Activated T-cell treated with anti-CD3 and anti-CD28 coated beads, Interleukin-2, amount 50 U/mL, for 72 hours (primary cell): Measurements from ENCODE around the gene JAGN1. TPM values are rescaled to one million over a fixed set of nuclear protein-coding genes. Genes with fewer than 3 reads are reported as not detected.
"Not testable (repeated sequence)": the region's sequence is repeated elsewhere in the genome, so short reads cannot be mapped to it uniquely, and the experiment has no call there.

ENCODE experiments used
- ATAC-seq, 2 donors: fragments of 150-1000 bp; cut with Tn5 transposase; replicated peaks in 1 of 2; 2 replicates each; pipeline ENCODE4 v1.10.0; 2021; ENCODE audit warnings: moderate library complexity in 2 of 2, mild to moderate bottlenecking in 1 of 2
- DNase-seq, 2 donors: peaks; one replicate each; pipeline ENCODE4 v3.0.0; 2021 to 2022; ENCODE audit warnings: mixed read lengths in 1 of 2
- H3K27ac Mint-ChIP-seq: one replicate; pipeline ENCODE4 v1.8.0; 2022; ENCODE audit warnings: mild to moderate bottlenecking, moderate library complexity, mixed read lengths
- H3K27me3 Mint-ChIP-seq: one replicate; pipeline ENCODE4 v1.8.0; 2022; ENCODE audit warnings: low read depth, mixed read lengths
- H3K36me3 Mint-ChIP-seq, 2 donors: one replicate each; pipeline ENCODE4 v1.8.0; 2022; ENCODE audit warnings: mixed read lengths in 2 of 2, mild to moderate bottlenecking in 1 of 2; ENCODE audit not compliant: insufficient read depth in 2 of 2
- H3K4me1 Mint-ChIP-seq: one replicate; pipeline ENCODE4 v1.8.0; 2022; ENCODE audit warnings: low read depth, mixed read lengths
- H3K4me3 Mint-ChIP-seq, 2 donors: one replicate each; pipeline ENCODE4 v1.8.0; 2022; ENCODE audit warnings: mild to moderate bottlenecking in 2 of 2, mixed read lengths in 2 of 2, moderate library complexity in 2 of 2
- H3K9me3 Mint-ChIP-seq, 2 donors: one replicate each; pipeline ENCODE4 v1.8.0; 2022; ENCODE audit warnings: mixed read lengths in 2 of 2
- total RNA-seq, 2 donors: library from RNA; stranded (reverse); gene quantifications; one replicate each; pipeline ENCODE4 v1.2.3, GENCODE V29; 2022

Gene JAGN1
- total RNA-seq, result 10 to 100 TPM; 34.6 to 39.4 TPM

- Mint-ChIP-seq H3K4me3 (peak within 1 kb of the TSS; percentile 98), H3K27me3 (no peaks in the 10 kb centered on the region), H3K27ac (peak within 1 kb of the TSS; percentile 97), H3K4me1 (peaks cover 46% of the 10 kb centered on the region), H3K36me3 (peaks cover 15 to 23% of the 10 kb centered on the region in 2 donors), H3K9me3 (no peaks in the 10 kb centered on the region)
- ATAC-seq, result peak; percentile 87 to 90
- DNase-seq, result peak; percentile 90 to 92
Observed at GRCh38 chr3:9890249-9891071, at the start of gene JAGN1. JAGN1 (plus strand) TSS chr3:9890610; CDS start chr3:9890723, 113 bp downstream.

- Mint-ChIP-seq H3K4me1 (peaks cover 38% of the 10 kb centered on the region), H3K9me3 (no peaks in the 10 kb centered on the region), H3K36me3 (peaks cover 0 to 21% of the 10 kb centered on the region in 2 donors), H3K27me3 (no peaks in the 10 kb centered on the region), H3K27ac (no peak overlapping the region), H3K4me3 (no peak overlapping the region)
- DNase-seq, result no peak
- no peak for ATAC-seq
Observed at GRCh38 chr3:9841015-9841414, 49.4 kb upstream of the JAGN1 start.

GRCh38 chr3:9843715-9844438 lies 46.5 kb upstream of the JAGN1 start, which contains the start of gene RPUSD3:
RPUSD3 (minus strand) TSS chr3:9844008; CDS start chr3:9843990, 18 bp downstream.
- DNase-seq (peak; percentile 97 to 98), ATAC-seq (peak; percentile 99)
- Mint-ChIP-seq H3K27me3 (no peaks in the 10 kb centered on the region), H3K36me3 (peaks cover 0 to 17% of the 10 kb centered on the region in 2 donors), H3K4me1 (peaks cover 38% of the 10 kb centered on the region), H3K9me3 (no peaks in the 10 kb centered on the region), H3K27ac (peak within 1 kb of the TSS; percentile 97), H3K4me3 (peak within 1 kb of the TSS; percentile 100)

GRCh38 chr3:9846231-9846630 lies 44.2 kb upstream of the JAGN1 start:
- no peaks in the 10 kb centered on the region for H3K9me3 Mint-ChIP-seq
- no peak overlapping the region for H3K27ac Mint-ChIP-seq
- no peak overlapping the region for H3K4me3 Mint-ChIP-seq
- no peaks in the 10 kb centered on the region for H3K27me3 Mint-ChIP-seq
- DNase-seq (no peak), ATAC-seq (no peak)
- peaks cover 0 to 10% of the 10 kb centered on the region in 2 donors for H3K36me3 Mint-ChIP-seq
- peaks cover 38% of the 10 kb centered on the region for H3K4me1 Mint-ChIP-seq

GRCh38 chr3:9846931-9847488 lies 43.4 kb upstream of the JAGN1 start:
- H3K36me3 Mint-ChIP-seq, result peaks cover 0 to 6% of the 10 kb centered on the region in 2 donors
- no peak for ATAC-seq
- H3K9me3 Mint-ChIP-seq, result no peaks in the 10 kb centered on the region
- no peak overlapping the region for H3K27ac Mint-ChIP-seq
- H3K4me1 Mint-ChIP-seq, result peaks cover 34% of the 10 kb centered on the region
- H3K27me3 Mint-ChIP-seq, result no peaks in the 10 kb centered on the region
- no peak overlapping the region for H3K4me3 Mint-ChIP-seq
- no peak for DNase-seq

GRCh38 chr3:9847870-9848269 lies 42.5 kb upstream of the JAGN1 start:
- not testable (repeated sequence) for H3K27ac Mint-ChIP-seq, H3K9me3 Mint-ChIP-seq, H3K27me3 Mint-ChIP-seq, H3K36me3 Mint-ChIP-seq, DNase-seq, H3K4me3 Mint-ChIP-seq, ATAC-seq
- H3K4me1 Mint-ChIP-seq, result peaks cover 25% of the 10 kb centered on the region

- Mint-ChIP-seq H3K4me1 (peaks cover 20% of the 10 kb centered on the region), H3K27ac (peak overlapping the region; percentile 73)
- not testable (repeated sequence) for DNase-seq, ATAC-seq, H3K9me3 Mint-ChIP-seq, H3K36me3 Mint-ChIP-seq, H3K27me3 Mint-ChIP-seq, H3K4me3 Mint-ChIP-seq
Observed at GRCh38 chr3:9848860-9849259, 41.5 kb upstream of the JAGN1 start.

GRCh38 chr3:9851383-9851782 lies 39.0 kb upstream of the JAGN1 start:
- not testable (repeated sequence) for DNase-seq, H3K9me3 Mint-ChIP-seq, H3K27me3 Mint-ChIP-seq, ATAC-seq, H3K36me3 Mint-ChIP-seq, H3K4me3 Mint-ChIP-seq, H3K27ac Mint-ChIP-seq, H3K4me1 Mint-ChIP-seq

GRCh38 chr3:9851926-9852325 lies 38.5 kb upstream of the JAGN1 start:
- H3K27ac Mint-ChIP-seq, H3K4me3 Mint-ChIP-seq, H3K27me3 Mint-ChIP-seq, H3K9me3 Mint-ChIP-seq, ATAC-seq, DNase-seq, H3K36me3 Mint-ChIP-seq, H3K4me1 Mint-ChIP-seq: not testable (repeated sequence)

GRCh38 chr3:9852528-9852927 lies 37.9 kb upstream of the JAGN1 start:
- ATAC-seq (no peak), DNase-seq (no peak)
- H3K36me3 Mint-ChIP-seq, result no peaks in the 10 kb centered on the region
- H3K4me3 Mint-ChIP-seq, result no peak overlapping the region
- H3K27ac Mint-ChIP-seq, result no peak overlapping the region
- H3K4me1 Mint-ChIP-seq, result peaks cover 5% of the 10 kb centered on the region
- no peaks in the 10 kb centered on the region for H3K9me3 Mint-ChIP-seq
- H3K27me3 Mint-ChIP-seq, result no peaks in the 10 kb centered on the region

GRCh38 chr3:9854291-9854940 lies 36.0 kb upstream of the JAGN1 start:
- H3K36me3 Mint-ChIP-seq, DNase-seq, H3K4me1 Mint-ChIP-seq, H3K27me3 Mint-ChIP-seq, H3K27ac Mint-ChIP-seq, H3K4me3 Mint-ChIP-seq, ATAC-seq, H3K9me3 Mint-ChIP-seq: not testable (repeated sequence)

- Mint-ChIP-seq H3K4me1 (peaks cover 5% of the 10 kb centered on the region), H3K4me3 (no peak overlapping the region), H3K27me3 (no peaks in the 10 kb centered on the region), H3K9me3 (no peaks in the 10 kb centered on the region), H3K36me3 (no peaks in the 10 kb centered on the region), H3K27ac (no peak overlapping the region)
- ATAC-seq, result no peak
- DNase-seq, result no peak
Observed at GRCh38 chr3:9855594-9855993, 34.8 kb upstream of the JAGN1 start.
